ENCODE results near the gene FXYD6.
A peak's percentile ranks its signal among the peaks of the same experiment; 100 is the strongest.

FXYD6 gene

GRCh38 chr11:117808784-117809183 is 67.7 kb downstream of the FXYD6 start:
- H3K4me3 ChIP-seq (ENCODE audit: low read depth, low read length), result no peak overlapping the region
- no peak for DNase-seq (ENCODE audit: low read depth)
- no peak for TF ChIP-seq POLR2A (IDR thresholded peaks at IDR 0.05; ENCODE audit: extremely low read depth, insufficient read length)
- no peak for TF ChIP-seq MYC (IDR thresholded peaks at IDR 0.05; ENCODE audit: low read depth, low read length)
- no peak for TF ChIP-seq CTCF (IDR thresholded peaks at IDR 0.05; ENCODE audit: low read depth, low read length)
- TF ChIP-seq MAX (IDR thresholded peaks at IDR 0.05; ENCODE audit: low read depth, low read length), result no peak

GRCh38 chr11:117807482-117808327 is 68.8 kb downstream of the FXYD6 start:
- TF ChIP-seq MAX (IDR thresholded peaks at IDR 0.05; ENCODE audit: low read depth, low read length), result no peak
- TF ChIP-seq CTCF (IDR thresholded peaks at IDR 0.05; ENCODE audit: low read depth, low read length), result peak; percentile 95
- peak; percentile 77 for DNase-seq (ENCODE audit: low read depth)
- no peak overlapping the region for H3K4me3 ChIP-seq (ENCODE audit: low read depth, low read length)

GRCh38 chr11:117806846-117807245 is 69.6 kb downstream of the FXYD6 start:
- TF ChIP-seq MAX (IDR thresholded peaks at IDR 0.05; ENCODE audit: low read depth, low read length), result no peak
- no peak for TF ChIP-seq MYC (IDR thresholded peaks at IDR 0.05; ENCODE audit: low read depth, low read length)
- no peak for TF ChIP-seq CTCF (IDR thresholded peaks at IDR 0.05; ENCODE audit: low read depth, low read length)
- no peak for TF ChIP-seq POLR2A (IDR thresholded peaks at IDR 0.05; ENCODE audit: extremely low read depth, insufficient read length)
- H3K4me3 ChIP-seq (ENCODE audit: low read depth, low read length), result no peak overlapping the region
- DNase-seq (ENCODE audit: low read depth), result peak; percentile 44

- H3K4me3 ChIP-seq (ENCODE audit: low read depth, low read length), result no peak overlapping the region
- peak; percentile 47 for DNase-seq (ENCODE audit: low read depth)
- no peak for TF ChIP-seq MYC (IDR thresholded peaks at IDR 0.05; ENCODE audit: low read depth, low read length)
- TF ChIP-seq MAX (IDR thresholded peaks at IDR 0.05; ENCODE audit: low read depth, low read length), result no peak
- TF ChIP-seq CTCF (IDR thresholded peaks at IDR 0.05; ENCODE audit: low read depth, low read length), result no peak
- TF ChIP-seq POLR2A (IDR thresholded peaks at IDR 0.05; ENCODE audit: extremely low read depth, insufficient read length), result no peak
Measured at GRCh38 chr11:117805045-117805444, 71.4 kb downstream of the FXYD6 start.

GRCh38 chr11:117803896-117804295 is 72.6 kb downstream of the FXYD6 start:
- TF ChIP-seq MYC (IDR thresholded peaks at IDR 0.05; ENCODE audit: low read depth, low read length), result no peak
- no peak for TF ChIP-seq CTCF (IDR thresholded peaks at IDR 0.05; ENCODE audit: low read depth, low read length)
- TF ChIP-seq MAX (IDR thresholded peaks at IDR 0.05; ENCODE audit: low read depth, low read length), result no peak
- TF ChIP-seq POLR2A (IDR thresholded peaks at IDR 0.05; ENCODE audit: extremely low read depth, insufficient read length), result no peak
- no peak for DNase-seq (ENCODE audit: low read depth)
- no peak overlapping the region for H3K4me3 ChIP-seq (ENCODE audit: low read depth, low read length)

Data from NB4 (cell line).